Liver (tissue), 9 donors: ENCODE results near the gene NEK8. TPM values are rescaled to one million over a fixed set of nuclear protein-coding genes. Genes with fewer than 3 reads are reported as not detected.

Experiments used
- DNase-seq: peaks from one replicate; pipeline ENCODE4 v3.0.0-alpha.2; 2017; ENCODE audit warnings: low spot score
- H3K27ac ChIP-seq, 2 donors: one replicate each; pipeline ENCODE4 v1.7.0; 2013; ENCODE audit warnings: inconsistent platforms in 2 of 2, low read length in 2 of 2, control low read depth in 1 of 2, low read depth in 1 of 2, mild to moderate bottlenecking in 1 of 2
- H3K27me3 ChIP-seq, 4 donors: one replicate each; pipeline versions ENCODE4 v1.6.1 to v1.7.0; 2013; ENCODE audit warnings: low read length in 3 of 4, inconsistent platforms in 1 of 4, mild to moderate bottlenecking in 1 of 4, moderate library complexity in 1 of 4; ENCODE audit not compliant: control insufficient read depth in 4 of 4, insufficient read depth in 4 of 4
- H3K36me3 ChIP-seq, 4 donors: one replicate each; pipeline versions ENCODE4 v1.6.1 to v1.7.0; 2013; ENCODE audit warnings: low read length in 3 of 4, mild to moderate bottlenecking in 3 of 4, low read depth in 1 of 4, moderate library complexity in 1 of 4; ENCODE audit not compliant: control insufficient read depth in 4 of 4, insufficient read depth in 3 of 4
- H3K4me1 ChIP-seq, 4 donors: one replicate each; pipeline versions ENCODE4 v1.6.1 to v1.7.0; 2013; ENCODE audit warnings: low read length in 3 of 4, mild to moderate bottlenecking in 3 of 4, moderate library complexity in 1 of 4; ENCODE audit not compliant: control insufficient read depth in 4 of 4, insufficient read depth in 4 of 4
- H3K4me3 ChIP-seq, 3 donors: one replicate each; pipeline versions ENCODE4 v1.6.1 to v1.7.0; 2013; ENCODE audit warnings: low read length in 3 of 3, control low read depth in 1 of 3, low read depth in 1 of 3, mild to moderate bottlenecking in 1 of 3
- H3K9ac ChIP-seq, 2 donors: one replicate each; pipeline ENCODE4 v1.7.0; 2013; ENCODE audit warnings: low read length in 2 of 2, mild to moderate bottlenecking in 2 of 2, moderate library complexity in 2 of 2, control low read depth in 1 of 2, low read depth in 1 of 2
- H3K9me3 ChIP-seq, 4 donors: one replicate each; pipeline versions ENCODE4 v1.6.1 to v1.7.0; 2013; ENCODE audit warnings: low read length in 3 of 4; ENCODE audit not compliant: control insufficient read depth in 4 of 4
- EGR1 ChIP-seq, 2 donors: IDR thresholded peaks; 2 replicates each; pipeline ENCODE4 v1.6.1; 2016 to 2018; ENCODE audit warnings: antibody characterized with exemption in 2 of 2, low read depth in 2 of 2
- FOXA2 ChIP-seq: IDR thresholded peaks from 2 replicates; pipeline ENCODE4 v1.6.1; 2016; ENCODE audit warnings: antibody characterized with exemption
- GABPA ChIP-seq, 2 donors: IDR thresholded peaks in 1 of 2; conservative IDR thresholded peaks in 1 of 2; 2 replicates each; pipeline ENCODE4 v1.6.1; 2016; ENCODE audit warnings: antibody characterized with exemption in 2 of 2, mild to moderate bottlenecking in 1 of 2, moderate library complexity in 1 of 2
- HNF4A ChIP-seq, 2 donors: conservative IDR thresholded peaks; 2 replicates each; pipeline ENCODE4 v1.6.1; 2016; ENCODE audit warnings: antibody characterized with exemption in 2 of 2, mild to moderate bottlenecking in 2 of 2
- JUND ChIP-seq, 2 donors: IDR thresholded peaks; 2 replicates each; pipeline ENCODE4 v1.6.1; 2016; ENCODE audit warnings: antibody characterized with exemption in 2 of 2
- NR2F2 ChIP-seq: IDR thresholded peaks from 2 replicates; pipeline ENCODE4 v1.6.1; 2016; ENCODE audit warnings: antibody characterized with exemption
- RAD21 ChIP-seq, 2 donors: IDR thresholded peaks; 2 replicates each; pipeline ENCODE4 v1.6.1; 2016; ENCODE audit warnings: antibody characterized with exemption in 2 of 2, mild to moderate bottlenecking in 2 of 2
- RXRA ChIP-seq, 2 donors: IDR thresholded peaks; 2 replicates each; pipeline ENCODE4 v1.6.1; 2017 to 2018; ENCODE audit warnings: antibody characterized with exemption in 2 of 2, mild to moderate bottlenecking in 1 of 2
- SP1 ChIP-seq: IDR thresholded peaks from 2 replicates; pipeline ENCODE4 v1.6.1; 2018; ENCODE audit warnings: antibody characterized with exemption, mild to moderate bottlenecking
- TAF1 ChIP-seq: conservative IDR thresholded peaks from 2 replicates; pipeline ENCODE4 v1.6.1; 2016; ENCODE audit warnings: antibody characterized with exemption, mild to moderate bottlenecking
- YY1 ChIP-seq: IDR thresholded peaks from 2 replicates; pipeline ENCODE4 v1.6.1; 2016; ENCODE audit warnings: antibody characterized with exemption, mild to moderate bottlenecking
- WGBS: extraction: QIAGEN DNeasy Blood & Tissue Kit; methylation state at CpG from one replicate; pipeline ENCODE4 v1.1.7; 2013; 5-methylcytosine and 5-hydroxymethylcytosine counted together
- polyA plus RNA-seq, 2 donors: library from polyadenylated mRNA; stranded (reverse) in 1 of 2; unstranded in 1 of 2; fragments of 200-250 nt in 1 of 2; fragments of >200 nt in 1 of 2; fragmentation: Nextera tagmentation in 1 of 2; extraction: Ambion mirVana in 1 of 2; gene quantifications; one replicate each; pipeline versions ENCODE4 v1.2.1 to v1.2.3, GENCODE V29; 2013 to 2015
- total RNA-seq, 2 donors: library from RNA; depleted of rRNA; stranded (reverse); fragments of >200 nt; gene quantifications; one replicate each; pipeline ENCODE4 v1.2.3, GENCODE V29; 2014
- TF ChIP-seq, protein P1 (sequence below): IDR thresholded peaks from 2 replicates; pipeline ENCODE4 v1.6.1; 2016; ENCODE audit warnings: antibody characterized with exemption, mild to moderate bottlenecking
- TF ChIP-seq, protein P2 (sequence below): IDR thresholded peaks from 2 replicates; pipeline ENCODE4 v1.6.1; 2016; ENCODE audit warnings: antibody characterized with exemption
- TF ChIP-seq, protein P3 (sequence below): IDR thresholded peaks from 2 replicates; pipeline ENCODE4 v1.6.1; 2016; ENCODE audit warnings: antibody characterized with exemption
- donor health status: healthy.
- donor health status: healthy.
- donor health status: healthy.
- donor health status: healthy.
- donor health status: healthy.

The NEK8 gene
- total and polyA plus RNA-seq, 4 donors, result 1.7 to 7.8 (median 4.5) TPM

DNA sequence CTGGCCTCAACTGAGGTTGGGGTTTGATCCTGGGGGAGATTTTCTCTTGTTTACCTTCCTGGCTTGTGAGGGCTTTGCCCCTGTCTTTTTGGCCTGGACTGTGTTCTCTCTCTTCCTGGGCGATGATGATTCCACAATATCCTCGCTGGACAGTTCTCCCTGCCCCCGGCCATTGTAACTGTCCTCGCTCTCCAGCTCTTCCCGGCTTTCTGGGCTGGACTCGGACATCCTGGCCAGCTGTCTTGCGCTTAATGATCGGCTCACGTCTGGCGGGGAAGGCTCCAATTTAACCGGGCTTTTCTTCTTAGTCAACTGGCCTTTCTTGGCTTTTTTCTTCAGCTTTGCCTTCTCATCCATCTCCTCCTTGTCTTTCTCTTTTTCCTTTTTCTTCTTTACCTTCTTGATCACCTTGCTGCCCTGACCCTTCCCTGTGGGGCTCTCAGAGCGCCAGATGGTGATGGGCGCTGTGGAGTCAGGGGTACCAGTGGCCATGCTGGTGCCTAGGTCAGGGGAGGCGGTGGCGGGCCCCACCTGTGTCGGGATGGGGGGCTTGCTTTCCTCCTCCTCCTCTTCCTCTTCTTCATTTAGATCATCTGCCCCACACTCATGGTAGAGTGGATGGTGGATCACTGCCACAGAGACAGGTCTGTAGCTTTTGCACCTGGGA is 24.9 kb upstream of the NEK8 start:
- Histone ChIP-seq H3K4me1 (peaks cover 0 to under 1% (median under 1%) of the 10 kb centered on the region in 4 donors), H3K9ac (no peak overlapping the region), H3K27ac (no peak overlapping the region), H3K4me3 (no peak overlapping the region), H3K36me3 (peaks cover 17 to 58% (median 38%) of the 10 kb centered on the region in 4 donors), H3K9me3 (no peaks in the 10 kb centered on the region), H3K27me3 (no peaks in the 10 kb centered on the region)
- 90% methylated on average over 16 of the region's 16 CpGs for WGBS
- no peak for DNase-seq
- TF ChIP-seq SP1, result no peak

DNA sequence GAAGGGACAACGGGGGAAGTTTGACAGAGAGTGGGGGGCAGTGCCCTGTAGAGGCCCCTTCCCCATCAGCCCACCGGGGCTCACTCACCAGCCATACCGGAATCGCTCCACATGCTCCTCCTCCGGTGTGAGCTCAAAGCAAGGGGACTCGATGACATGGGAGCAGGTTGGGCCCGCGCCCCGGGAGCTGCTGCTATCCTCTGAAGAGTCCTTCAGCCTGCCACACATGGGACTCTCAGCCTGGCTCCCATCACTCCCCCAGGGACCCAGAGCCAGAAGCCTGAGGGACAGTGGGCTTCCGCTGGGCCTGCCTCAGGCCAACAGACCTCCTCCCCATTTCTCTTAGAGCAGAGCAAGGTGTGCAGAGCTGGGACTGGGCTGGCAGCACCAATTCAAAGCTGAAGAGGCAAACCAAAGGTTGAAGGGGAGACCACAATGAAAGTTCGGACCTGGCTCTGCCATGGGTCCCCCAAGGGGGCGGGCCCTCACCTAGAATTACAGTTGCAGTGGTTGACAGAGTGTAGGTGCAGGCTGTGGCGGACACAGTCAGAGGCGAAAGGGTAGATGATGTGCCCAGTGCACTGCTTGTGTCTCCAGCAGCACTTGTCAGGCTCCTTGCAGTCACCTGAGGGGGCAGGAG is 24.2 kb upstream of the NEK8 start:
- WGBS, result 94% methylated on average over 14 of the region's 14 CpGs
- Histone ChIP-seq H3K9me3 (no peaks in the 10 kb centered on the region), H3K27ac (no peak overlapping the region), H3K36me3 (peaks cover 17 to 52% (median 33%) of the 10 kb centered on the region in 4 donors), H3K4me3 (no peak overlapping the region), H3K27me3 (no peaks in the 10 kb centered on the region), H3K4me1 (no peaks in the 10 kb centered on the region), H3K9ac (no peak overlapping the region)
- no peak for TF ChIP-seq TAF1
- no peak for TF ChIP-seq YY1
- TF ChIP-seq SP1, result no peak
- TF ChIP-seq, protein P1, sequence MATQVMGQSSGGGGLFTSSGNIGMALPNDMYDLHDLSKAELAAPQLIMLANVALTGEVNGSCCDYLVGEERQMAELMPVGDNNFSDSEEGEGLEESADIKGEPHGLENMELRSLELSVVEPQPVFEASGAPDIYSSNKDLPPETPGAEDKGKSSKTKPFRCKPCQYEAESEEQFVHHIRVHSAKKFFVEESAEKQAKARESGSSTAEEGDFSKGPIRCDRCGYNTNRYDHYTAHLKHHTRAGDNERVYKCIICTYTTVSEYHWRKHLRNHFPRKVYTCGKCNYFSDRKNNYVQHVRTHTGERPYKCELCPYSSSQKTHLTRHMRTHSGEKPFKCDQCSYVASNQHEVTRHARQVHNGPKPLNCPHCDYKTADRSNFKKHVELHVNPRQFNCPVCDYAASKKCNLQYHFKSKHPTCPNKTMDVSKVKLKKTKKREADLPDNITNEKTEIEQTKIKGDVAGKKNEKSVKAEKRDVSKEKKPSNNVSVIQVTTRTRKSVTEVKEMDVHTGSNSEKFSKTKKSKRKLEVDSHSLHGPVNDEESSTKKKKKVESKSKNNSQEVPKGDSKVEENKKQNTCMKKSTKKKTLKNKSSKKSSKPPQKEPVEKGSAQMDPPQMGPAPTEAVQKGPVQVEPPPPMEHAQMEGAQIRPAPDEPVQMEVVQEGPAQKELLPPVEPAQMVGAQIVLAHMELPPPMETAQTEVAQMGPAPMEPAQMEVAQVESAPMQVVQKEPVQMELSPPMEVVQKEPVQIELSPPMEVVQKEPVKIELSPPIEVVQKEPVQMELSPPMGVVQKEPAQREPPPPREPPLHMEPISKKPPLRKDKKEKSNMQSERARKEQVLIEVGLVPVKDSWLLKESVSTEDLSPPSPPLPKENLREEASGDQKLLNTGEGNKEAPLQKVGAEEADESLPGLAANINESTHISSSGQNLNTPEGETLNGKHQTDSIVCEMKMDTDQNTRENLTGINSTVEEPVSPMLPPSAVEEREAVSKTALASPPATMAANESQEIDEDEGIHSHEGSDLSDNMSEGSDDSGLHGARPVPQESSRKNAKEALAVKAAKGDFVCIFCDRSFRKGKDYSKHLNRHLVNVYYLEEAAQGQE, result no peak
- TF ChIP-seq RXRA (IDR thresholded peaks at IDR 0.05), result no peak
- TF ChIP-seq, protein P2, sequence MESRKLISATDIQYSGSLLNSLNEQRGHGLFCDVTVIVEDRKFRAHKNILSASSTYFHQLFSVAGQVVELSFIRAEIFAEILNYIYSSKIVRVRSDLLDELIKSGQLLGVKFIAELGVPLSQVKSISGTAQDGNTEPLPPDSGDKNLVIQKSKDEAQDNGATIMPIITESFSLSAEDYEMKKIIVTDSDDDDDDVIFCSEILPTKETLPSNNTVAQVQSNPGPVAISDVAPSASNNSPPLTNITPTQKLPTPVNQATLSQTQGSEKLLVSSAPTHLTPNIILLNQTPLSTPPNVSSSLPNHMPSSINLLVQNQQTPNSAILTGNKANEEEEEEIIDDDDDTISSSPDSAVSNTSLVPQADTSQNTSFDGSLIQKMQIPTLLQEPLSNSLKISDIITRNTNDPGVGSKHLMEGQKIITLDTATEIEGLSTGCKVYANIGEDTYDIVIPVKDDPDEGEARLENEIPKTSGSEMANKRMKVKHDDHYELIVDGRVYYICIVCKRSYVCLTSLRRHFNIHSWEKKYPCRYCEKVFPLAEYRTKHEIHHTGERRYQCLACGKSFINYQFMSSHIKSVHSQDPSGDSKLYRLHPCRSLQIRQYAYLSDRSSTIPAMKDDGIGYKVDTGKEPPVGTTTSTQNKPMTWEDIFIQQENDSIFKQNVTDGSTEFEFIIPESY, result no peak
- no peak for TF ChIP-seq FOXA2
- TF ChIP-seq NR2F2, result no peak
- no peak for TF ChIP-seq GABPA (IDR thresholded peaks at IDR 0.05 in 1 of 2, conservative IDR thresholded peaks at IDR 0.05 in 1 of 2)
- no peak for DNase-seq

DNA sequence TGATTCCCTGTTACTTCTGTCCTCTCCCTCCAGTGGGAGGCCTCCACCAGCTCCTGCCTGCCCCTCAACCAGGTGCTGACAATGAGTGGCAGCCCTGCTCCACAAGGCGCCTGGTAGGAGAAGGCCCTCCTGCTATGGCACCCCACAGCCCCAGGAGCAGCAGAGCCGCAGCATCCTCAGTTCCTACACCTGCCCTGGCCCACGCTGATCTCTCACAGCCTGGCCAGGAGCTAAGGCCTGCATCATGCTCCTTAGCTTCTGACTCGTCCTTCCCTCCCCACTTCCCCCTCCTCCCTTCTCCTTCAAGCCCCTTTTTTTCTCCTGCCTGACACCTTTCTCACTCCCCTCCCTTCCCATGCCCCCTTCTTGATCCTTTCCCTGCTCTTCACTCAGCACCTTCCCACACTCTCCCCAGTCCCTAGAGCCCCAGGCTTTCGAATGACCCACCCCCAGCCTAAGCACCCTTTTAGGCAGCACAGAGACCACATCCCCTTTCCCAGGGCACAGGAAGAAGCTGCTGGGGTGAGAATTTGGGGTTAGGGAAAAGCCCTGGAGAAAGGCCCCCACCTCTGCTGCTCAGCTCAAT is 23.4 kb upstream of the NEK8 start:
- H3K36me3 ChIP-seq, result peaks cover 13 to 44% (median 26%) of the 10 kb centered on the region in 4 donors
- no peaks in the 10 kb centered on the region for H3K4me1 ChIP-seq
- 94% methylated on average over 5 of the region's 5 CpGs for WGBS
- H3K27ac ChIP-seq, result no peak overlapping the region
- H3K27me3 ChIP-seq, result no peaks in the 10 kb centered on the region
- no peaks in the 10 kb centered on the region for H3K9me3 ChIP-seq
- no peak for DNase-seq
- H3K9ac ChIP-seq, result no peak overlapping the region
- H3K4me3 ChIP-seq, result no peak overlapping the region
- TF ChIP-seq EGR1 (IDR thresholded peaks at IDR 0.05; ENCODE audit: low read depth in 2 of 2) (no peak), HNF4A (conservative IDR thresholded peaks at IDR 0.05) (no peak), RAD21 (IDR thresholded peaks at IDR 0.05) (no peak), JUND (IDR thresholded peaks at IDR 0.05) (no peak), NR2F2 (no peak), SP1 (no peak)
- TF ChIP-seq, protein P1, result no peak
- TF ChIP-seq, protein P3, sequence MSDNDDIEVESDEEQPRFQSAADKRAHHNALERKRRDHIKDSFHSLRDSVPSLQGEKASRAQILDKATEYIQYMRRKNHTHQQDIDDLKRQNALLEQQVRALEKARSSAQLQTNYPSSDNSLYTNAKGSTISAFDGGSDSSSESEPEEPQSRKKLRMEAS, result no peak
- TF ChIP-seq, protein P2, result no peak
